ENCODE results near the gene TAX1BP3.

Gene TAX1BP3

GRCh38 chr17:3655766-3656165 is 12.6 kb downstream of the TAX1BP3 start:
- Histone ChIP-seq H3K9ac (ENCODE audit: low read length) (no peak overlapping the region), H2AFZ (ENCODE audit: low read depth, low read length) (no peak overlapping the region), H3K4me3 (ENCODE audit: low read length) (no peak overlapping the region), H4K20me1 (ENCODE audit: insufficient read depth, low read length) (no peaks in the 10 kb centered on the region), H3K4me1 (ENCODE audit: low read length) (no peaks in the 10 kb centered on the region), H3K79me2 (ENCODE audit: low read length) (no peaks in the 10 kb centered on the region), H3K36me3 (replicated peaks; ENCODE audit: low read depth, low read length) (no peaks in the 10 kb centered on the region), H3K27ac (ENCODE audit: low read length) (no peak overlapping the region), H3K4me2 (ENCODE audit: low read length) (no peak overlapping the region), H3K9me3 (ENCODE audit: insufficient read depth, low read length) (no peaks in the 10 kb centered on the region), H3K27me3 (ENCODE audit: low read depth, low read length) (no peaks in the 10 kb centered on the region)
- TF ChIP-seq CTCF (IDR thresholded peaks at IDR 0.05; ENCODE audit: low read depth, low read length) (no peak), EZH2phosphoT487 (IDR thresholded peaks at IDR 0.05; ENCODE audit: low read depth) (no peak)

GRCh38 chr17:3647769-3648555 is 20.4 kb downstream of the TAX1BP3 start:
- H3K36me3 ChIP-seq (replicated peaks; ENCODE audit: low read depth, low read length): no peaks in the 10 kb centered on the region
- no peaks in the 10 kb centered on the region for H3K27me3 ChIP-seq (ENCODE audit: low read depth, low read length)
- no peak overlapping the region for H3K9ac ChIP-seq (ENCODE audit: low read length)
- H3K79me2 ChIP-seq (ENCODE audit: low read length): no peaks in the 10 kb centered on the region
- no peak overlapping the region for H2AFZ ChIP-seq (ENCODE audit: low read depth, low read length)
- H4K20me1 ChIP-seq (ENCODE audit: insufficient read depth, low read length): no peaks in the 10 kb centered on the region
- no peak overlapping the region for H3K4me3 ChIP-seq (ENCODE audit: low read length)
- H3K4me2 ChIP-seq (ENCODE audit: low read length): no peak overlapping the region
- H3K4me1 ChIP-seq (ENCODE audit: low read length): peaks cover 8% of the 10 kb centered on the region
- H3K27ac ChIP-seq (ENCODE audit: low read length): no peak overlapping the region
- peak; percentile 48 for TF ChIP-seq CTCF (IDR thresholded peaks at IDR 0.05; ENCODE audit: low read depth, low read length)
- TF ChIP-seq EZH2phosphoT487 (IDR thresholded peaks at IDR 0.05; ENCODE audit: low read depth): no peak
- no peaks in the 10 kb centered on the region for H3K9me3 ChIP-seq (ENCODE audit: insufficient read depth, low read length)

GRCh38 chr17:3647251-3647650 is 21.1 kb downstream of the TAX1BP3 start:
- Histone ChIP-seq H3K79me2 (ENCODE audit: low read length) (no peaks in the 10 kb centered on the region), H3K9ac (ENCODE audit: low read length) (no peak overlapping the region), H3K36me3 (replicated peaks; ENCODE audit: low read depth, low read length) (no peaks in the 10 kb centered on the region), H3K4me1 (ENCODE audit: low read length) (peaks cover 8% of the 10 kb centered on the region), H3K4me2 (ENCODE audit: low read length) (no peak overlapping the region), H2AFZ (ENCODE audit: low read depth, low read length) (no peak overlapping the region), H3K27me3 (ENCODE audit: low read depth, low read length) (no peaks in the 10 kb centered on the region), H3K27ac (ENCODE audit: low read length) (no peak overlapping the region), H3K4me3 (ENCODE audit: low read length) (no peak overlapping the region), H3K9me3 (ENCODE audit: insufficient read depth, low read length) (no peaks in the 10 kb centered on the region), H4K20me1 (ENCODE audit: insufficient read depth, low read length) (no peaks in the 10 kb centered on the region)
- no peak for TF ChIP-seq CTCF (IDR thresholded peaks at IDR 0.05; ENCODE audit: low read depth, low read length)
- no peak for TF ChIP-seq EZH2phosphoT487 (IDR thresholded peaks at IDR 0.05; ENCODE audit: low read depth)

GRCh38 chr17:3645310-3645709 is 23.1 kb downstream of the TAX1BP3 start:
- H2AFZ ChIP-seq (ENCODE audit: low read depth, low read length): no peak overlapping the region
- H3K9me3 ChIP-seq (ENCODE audit: insufficient read depth, low read length): no peaks in the 10 kb centered on the region
- no peaks in the 10 kb centered on the region for H3K79me2 ChIP-seq (ENCODE audit: low read length)
- peaks cover 9% of the 10 kb centered on the region for H3K4me1 ChIP-seq (ENCODE audit: low read length)
- no peak overlapping the region for H3K9ac ChIP-seq (ENCODE audit: low read length)
- TF ChIP-seq EZH2phosphoT487 (IDR thresholded peaks at IDR 0.05; ENCODE audit: low read depth) (no peak), CTCF (IDR thresholded peaks at IDR 0.05; ENCODE audit: low read depth, low read length) (no peak)
- H3K4me2 ChIP-seq (ENCODE audit: low read length): no peak overlapping the region
- no peak overlapping the region for H3K4me3 ChIP-seq (ENCODE audit: low read length)
- H3K36me3 ChIP-seq (replicated peaks; ENCODE audit: low read depth, low read length): no peaks in the 10 kb centered on the region
- no peaks in the 10 kb centered on the region for H4K20me1 ChIP-seq (ENCODE audit: insufficient read depth, low read length)
- no peak overlapping the region for H3K27ac ChIP-seq (ENCODE audit: low read length)
- no peaks in the 10 kb centered on the region for H3K27me3 ChIP-seq (ENCODE audit: low read depth, low read length)

All from OCI-LY3 (cell line).